Measurements from ENCODE around the gene TRIP12.

DNA sequence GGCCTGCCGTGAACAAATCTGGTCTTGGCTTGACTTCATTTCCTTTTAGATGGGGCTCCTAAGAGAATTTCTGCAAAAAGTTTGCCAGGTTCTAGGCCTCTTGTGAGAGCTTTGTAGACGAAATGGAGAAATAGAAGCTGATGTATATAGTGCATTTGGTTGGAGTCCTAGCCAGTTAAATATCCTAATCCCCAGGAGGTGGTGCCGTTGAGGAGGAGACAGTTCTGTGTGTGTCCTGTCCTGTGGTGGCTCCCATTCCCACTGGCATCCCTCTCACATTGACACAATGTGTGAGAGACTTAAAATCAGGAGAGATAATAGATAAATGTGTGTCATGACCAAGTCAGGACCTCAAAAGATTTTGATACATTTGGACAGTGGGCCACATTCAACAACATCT lies 172.9 kb downstream of the TRIP12 start:
- TF ChIP-seq, protein P1, sequence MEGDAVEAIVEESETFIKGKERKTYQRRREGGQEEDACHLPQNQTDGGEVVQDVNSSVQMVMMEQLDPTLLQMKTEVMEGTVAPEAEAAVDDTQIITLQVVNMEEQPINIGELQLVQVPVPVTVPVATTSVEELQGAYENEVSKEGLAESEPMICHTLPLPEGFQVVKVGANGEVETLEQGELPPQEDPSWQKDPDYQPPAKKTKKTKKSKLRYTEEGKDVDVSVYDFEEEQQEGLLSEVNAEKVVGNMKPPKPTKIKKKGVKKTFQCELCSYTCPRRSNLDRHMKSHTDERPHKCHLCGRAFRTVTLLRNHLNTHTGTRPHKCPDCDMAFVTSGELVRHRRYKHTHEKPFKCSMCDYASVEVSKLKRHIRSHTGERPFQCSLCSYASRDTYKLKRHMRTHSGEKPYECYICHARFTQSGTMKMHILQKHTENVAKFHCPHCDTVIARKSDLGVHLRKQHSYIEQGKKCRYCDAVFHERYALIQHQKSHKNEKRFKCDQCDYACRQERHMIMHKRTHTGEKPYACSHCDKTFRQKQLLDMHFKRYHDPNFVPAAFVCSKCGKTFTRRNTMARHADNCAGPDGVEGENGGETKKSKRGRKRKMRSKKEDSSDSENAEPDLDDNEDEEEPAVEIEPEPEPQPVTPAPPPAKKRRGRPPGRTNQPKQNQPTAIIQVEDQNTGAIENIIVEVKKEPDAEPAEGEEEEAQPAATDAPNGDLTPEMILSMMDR (IDR thresholded peaks at IDR 0.05; ENCODE audit: low read depth, low read length, poor library complexity, severe bottlenecking): no peak
- no peak for TF ChIP-seq EZH2phosphoT487 (IDR thresholded peaks at IDR 0.05; ENCODE audit: borderline replicate concordance, low read length)
